Panc1 (cell line): ENCODE measurements around the gene SDK1.

Experiments
- CTCF ChIP-seq: fragments of 450-650 bp; IDR thresholded peaks from 2 replicates; pipeline ENCODE4 v1.5.1; 2017; ENCODE audit warnings: mild to moderate bottlenecking
- POLR2AphosphoS5 ChIP-seq: IDR thresholded peaks from 2 replicates; pipeline ENCODE4 v1.6.1; 2012; ENCODE audit warnings: mild to moderate bottlenecking, low read depth, low read length, moderate library complexity
- SIN3A ChIP-seq: IDR thresholded peaks from 2 replicates; pipeline ENCODE4 v1.6.1; 2012; ENCODE audit warnings: low read depth, mild to moderate bottlenecking, low read length, moderate library complexity, borderline replicate concordance; ENCODE audit not compliant: insufficient read depth
- TCF7L2 ChIP-seq: IDR thresholded peaks from 2 replicates; pipeline ENCODE4 v1.6.1; 2011; ENCODE audit warnings: mild to moderate bottlenecking, low read depth, low read length, inconsistent platforms

GRCh38 chr7:4069268-4070095, 768.4 kb downstream of the SDK1 start:
- TF ChIP-seq CTCF, result no peak
- no peak for TF ChIP-seq POLR2AphosphoS5
- TF ChIP-seq TCF7L2, result no peak
- no peak for TF ChIP-seq SIN3A
